ENCODE data around the gene HSPBP1.

- TF ChIP-seq SIN3A (IDR thresholded peaks at IDR 0.05; ENCODE audit: low read depth) (no peak), CTCF (IDR thresholded peaks at IDR 0.05 in 2 of 3, conservative IDR thresholded peaks at IDR 0.05 in 1 of 3; ENCODE audit: borderline replicate concordance in 1 of 3, insufficient read depth in 1 of 3, low read depth in 2 of 3, low read length in 2 of 3) (no peak), EZH2phosphoT487 (IDR thresholded peaks at IDR 0.05; ENCODE audit: borderline replicate concordance) (no peak), SP1 (IDR thresholded peaks at IDR 0.05; ENCODE audit: low read depth) (no peak), CEBPB (IDR thresholded peaks at IDR 0.05; ENCODE audit: low read depth) (no peak), POLR2AphosphoS5 (IDR thresholded peaks at IDR 0.05; ENCODE audit: low read depth, low read length) (no peak), ZNF274 (IDR thresholded peaks at IDR 0.05; ENCODE audit: low read depth, low read length) (no peak), POLR2A (IDR thresholded peaks at IDR 0.05; ENCODE audit: borderline replicate concordance, extremely low read depth, insufficient read depth, insufficient read length) (no peak), SRF (IDR thresholded peaks at IDR 0.05; ENCODE audit: low read depth) (no peak), EZH2 (IDR thresholded peaks at IDR 0.05) (no peak), ELF1 (IDR thresholded peaks at IDR 0.05; ENCODE audit: borderline replicate concordance, low read depth) (no peak), TCF7L2 (IDR thresholded peaks at IDR 0.05; ENCODE audit: borderline replicate concordance, extremely low read depth, insufficient read depth, insufficient read length) (no peak)
Observed at GRCh38 chr19:55270172-55270942, 9.6 kb downstream of the HSPBP1 start.
